Stimulated activated CD4-positive, alpha-beta T cell treated with anti-CD3 and anti-CD28 coated beads, Interleukin-2, amount 100 ng/mL, for 4 hours (primary cell): Measurements from ENCODE around the gene POLG2.
"Not testable (repeated sequence)": the region's sequence is repeated elsewhere in the genome, so short reads cannot be mapped to it uniquely, and the experiment has no call there.

Experiments used
- DNase-seq: peaks from one replicate; pipeline ENCODE4 v3.0.0-alpha.2; 2020; ENCODE audit warnings: low read depth

Gene POLG2

GRCh38 chr17:64484380-64484779 is 12.5 kb downstream of the POLG2 start:
- DNase-seq, result no peak

- no peak for DNase-seq
Observed at GRCh38 chr17:64480951-64481350, 15.9 kb downstream of the POLG2 start.

- DNase-seq, result no peak
Observed at GRCh38 chr17:64477849-64478248, 19.0 kb downstream of the POLG2 start.

- DNase-seq, result no peak
Observed at GRCh38 chr17:64472564-64472963, 24.3 kb downstream of the POLG2 start.

- DNase-seq, result no peak
Observed at GRCh38 chr17:64471440-64471839, 25.4 kb downstream of the POLG2 start.

- no peak for DNase-seq
Observed at GRCh38 chr17:64470625-64471024, 26.2 kb downstream of the POLG2 start.

- not testable (repeated sequence) for DNase-seq
Observed at GRCh38 chr17:64466834-64467233, 30.0 kb downstream of the POLG2 start.

GRCh38 chr17:64466019-64466735 is 30.7 kb downstream of the POLG2 start:
- DNase-seq, result no peak

- no peak for DNase-seq
Observed at GRCh38 chr17:64461788-64462187, 35.1 kb downstream of the POLG2 start.

- no peak for DNase-seq
Observed at GRCh38 chr17:64460955-64461354, 35.9 kb downstream of the POLG2 start.

- DNase-seq, result not testable (repeated sequence)
Observed at GRCh38 chr17:64459818-64460217, 37.0 kb downstream of the POLG2 start.

- DNase-seq, result no peak
Observed at GRCh38 chr17:64459284-64459747, 37.5 kb downstream of the POLG2 start.

- no peak for DNase-seq
Observed at GRCh38 chr17:64458756-64459155, 38.1 kb downstream of the POLG2 start.

GRCh38 chr17:64457156-64457555 is 39.7 kb downstream of the POLG2 start:
- no peak for DNase-seq

- DNase-seq, result no peak
Observed at GRCh38 chr17:64455993-64456885, 40.6 kb downstream of the POLG2 start.

GRCh38 chr17:64449545-64449944 is 47.3 kb downstream of the POLG2 start:
- no peak for DNase-seq

GRCh38 chr17:64448665-64449512 is 48.0 kb downstream of the POLG2 start, which contains the start of gene MILR1:
Gene MILR1, plus strand, starts transcription at chr17:64449115. Its CDS starts 54 bp downstream, at chr17:64449169.
- no peak for DNase-seq

GRCh38 chr17:64447526-64447925 is 49.3 kb downstream of the POLG2 start:
- DNase-seq, result no peak

- no peak for DNase-seq
Observed at GRCh38 chr17:64443086-64443760, 53.6 kb downstream of the POLG2 start.

GRCh38 chr17:64442541-64442971 is 54.3 kb downstream of the POLG2 start:
- DNase-seq, result no peak

- no peak for DNase-seq
Observed at GRCh38 chr17:64441772-64442540, 54.9 kb downstream of the POLG2 start.
